HG02588 (cell line): ENCODE results near the gene RXRB.

Experiments used
- ATAC-seq: cut with Tn5 transposase; IDR thresholded peaks from one replicate; pipeline ENCODE4 v1.9.1; 2021; ENCODE audit warnings: mild to moderate bottlenecking, moderate library complexity; ENCODE audit not compliant: unreplicated experiment

Gene RXRB

GRCh38 chr6:33177552-33178446 is 22.7 kb downstream of the RXRB start:
- ATAC-seq: no peak

- no peak for ATAC-seq
Observed at GRCh38 chr6:33176906-33177305, 23.6 kb downstream of the RXRB start.

GRCh38 chr6:33175436-33176069 is 24.9 kb downstream of the RXRB start:
- no peak for ATAC-seq

- no peak for ATAC-seq
Observed at GRCh38 chr6:33174784-33175183, 25.7 kb downstream of the RXRB start.

- no peak for ATAC-seq
Observed at GRCh38 chr6:33173535-33174180, 26.8 kb downstream of the RXRB start.

- ATAC-seq: no peak
Observed at GRCh38 chr6:33172688-33173534, 27.6 kb downstream of the RXRB start.

GRCh38 chr6:33171880-33172687 is 28.4 kb downstream of the RXRB start:
- ATAC-seq: no peak

GRCh38 chr6:33171016-33171879 is 29.2 kb downstream of the RXRB start:
- ATAC-seq: no peak

- ATAC-seq: no peak
Observed at GRCh38 chr6:33170176-33171015, 30.1 kb downstream of the RXRB start.

GRCh38 chr6:33169291-33170175 is 30.9 kb downstream of the RXRB start:
- ATAC-seq: no peak

- no peak for ATAC-seq
Observed at GRCh38 chr6:33168639-33169038, 31.8 kb downstream of the RXRB start.

GRCh38 chr6:33168284-33168601 is 32.2 kb downstream of the RXRB start:
- ATAC-seq: no peak

GRCh38 chr6:33167374-33168283 is 32.8 kb downstream of the RXRB start:
- no peak for ATAC-seq

GRCh38 chr6:33166811-33167210 is 33.7 kb downstream of the RXRB start:
- ATAC-seq: no peak

GRCh38 chr6:33166363-33166762 is 34.1 kb downstream of the RXRB start:
- no peak for ATAC-seq

GRCh38 chr6:33165581-33166258 is 34.7 kb downstream of the RXRB start:
- ATAC-seq: no peak
